NT2/D1 (cell line): ENCODE measurements around the gene GOLPH3.

Source experiments
- YY1 ChIP-seq: IDR thresholded peaks from 2 replicates; pipeline ENCODE4 v1.6.1; 2011; ENCODE audit not compliant: insufficient read length, insufficient read depth
- ZNF274 ChIP-seq: IDR thresholded peaks from 2 replicates; pipeline ENCODE4 v1.6.1; 2011; ENCODE audit warnings: mild to moderate bottlenecking, low read depth, low read length

DNA sequence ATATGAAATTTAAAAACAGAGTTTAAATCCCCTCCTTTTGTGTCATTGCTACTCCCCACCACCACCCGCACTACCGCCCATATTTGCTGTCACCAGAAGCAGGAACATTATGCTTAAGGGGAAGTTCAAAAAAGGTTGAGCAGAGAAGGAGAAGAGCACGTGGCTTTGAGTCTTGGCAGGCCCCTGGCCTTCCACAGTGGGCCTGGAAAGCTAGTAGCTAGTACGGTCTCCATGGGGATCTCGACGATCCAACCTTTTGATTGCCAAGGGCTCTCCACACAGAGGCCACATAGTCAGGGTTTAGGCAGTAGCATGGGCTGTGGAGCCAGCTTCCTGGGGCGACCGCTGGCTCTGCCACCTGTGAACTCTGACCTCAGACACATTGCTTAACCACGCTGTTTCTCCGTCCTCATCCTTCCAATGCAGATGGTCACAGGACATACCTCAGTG, 90.1 kb downstream of the GOLPH3 start:
- TF ChIP-seq ZNF274 (no peak), YY1 (no peak)
